Mammary epithelial cell (primary cell): ENCODE data around the gene SLC1A4.

ENCODE experiments used
- CTCF ChIP-seq, 2 donors: IDR thresholded peaks in 1 of 2; conservative IDR thresholded peaks in 1 of 2; 2 replicates each; pipeline ENCODE4 v1.5.1; 2011 to 2012; ENCODE audit warnings: inconsistent platforms in 2 of 2, low read length in 2 of 2, mild to moderate bottlenecking in 2 of 2, control low read depth in 1 of 2, low read depth in 1 of 2; ENCODE audit not compliant: insufficient read depth in 1 of 2; ENCODE audit errors: extremely low read depth in 1 of 2
- EZH2 ChIP-seq: IDR thresholded peaks from 2 replicates; pipeline ENCODE4 v1.6.1; 2012; ENCODE audit warnings: low read length, inconsistent platforms, borderline replicate concordance

GRCh38 chr2:65061146-65061909 is 72.1 kb downstream of the SLC1A4 start:
- TF ChIP-seq CTCF (conservative IDR thresholded peaks at IDR 0.05 in 1 of 2, IDR thresholded peaks at IDR 0.05 in 1 of 2; ENCODE audit: extremely low read depth in 1 of 2, insufficient read depth in 1 of 2, low read depth in 1 of 2, low read length in 2 of 2) = no peak
- TF ChIP-seq EZH2 = no peak
